Activated CD4-positive, alpha-beta T cell treated with anti-CD3 and anti-CD28 coated beads, Interleukin-2, amount 50 U/mL, for 16 hours (primary cell): Measurements from ENCODE around the gene POLR2J.

Source experiments
- DNase-seq: peaks from one replicate; pipeline ENCODE4 v3.0.0-alpha.2; 2020

Gene POLR2J

GRCh38 chr7:102433219-102434038 is 45.3 kb downstream of the POLR2J start, which contains the start of gene ORAI2:
Gene ORAI2 (plus strand): TSS chr7:102433575. CDS start chr7:102438957, 5,382 bp downstream.
- DNase-seq = peak; percentile 88

DNA sequence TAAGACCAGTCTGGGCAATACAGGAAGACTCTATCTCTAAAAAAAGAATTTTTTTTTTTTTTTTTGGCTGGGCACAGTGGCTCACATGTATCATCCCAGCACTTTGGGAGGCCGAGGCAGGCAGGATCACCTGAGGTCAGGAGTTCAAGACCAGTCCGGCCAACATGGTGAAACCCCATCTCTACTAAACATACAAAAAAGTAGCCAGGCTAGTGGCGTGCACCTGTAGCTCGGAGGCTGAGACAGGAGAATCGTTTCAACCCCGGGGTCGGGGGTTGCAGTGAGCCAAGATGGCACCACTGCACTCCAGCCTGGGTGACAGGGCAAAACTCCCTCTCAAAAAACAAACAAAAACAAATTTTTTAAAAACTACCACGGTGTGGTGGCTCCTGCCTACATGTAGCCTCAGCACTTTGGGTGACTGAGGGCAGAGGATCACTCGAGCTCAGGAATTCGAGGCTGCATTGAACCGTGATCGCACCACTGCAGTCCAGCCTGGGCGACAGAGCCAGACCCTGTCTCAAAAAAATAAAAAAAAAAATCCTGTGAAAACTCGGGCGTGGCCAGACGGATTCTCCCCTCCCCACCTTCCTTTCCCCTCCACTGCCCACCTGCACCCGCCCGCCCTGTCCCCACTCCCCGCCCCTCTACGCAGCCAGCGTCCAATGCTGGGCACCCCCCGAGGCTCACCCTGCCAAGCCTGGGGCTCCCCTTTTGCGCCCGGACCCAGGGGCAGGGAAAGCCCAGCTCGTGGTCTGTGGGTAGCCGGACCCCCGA is 46.1 kb downstream of the POLR2J start:
- no peak for DNase-seq

- peak; percentile 71 for DNase-seq
Observed at GRCh38 chr7:102431617-102432298, 47.0 kb downstream of the POLR2J start.

DNA sequence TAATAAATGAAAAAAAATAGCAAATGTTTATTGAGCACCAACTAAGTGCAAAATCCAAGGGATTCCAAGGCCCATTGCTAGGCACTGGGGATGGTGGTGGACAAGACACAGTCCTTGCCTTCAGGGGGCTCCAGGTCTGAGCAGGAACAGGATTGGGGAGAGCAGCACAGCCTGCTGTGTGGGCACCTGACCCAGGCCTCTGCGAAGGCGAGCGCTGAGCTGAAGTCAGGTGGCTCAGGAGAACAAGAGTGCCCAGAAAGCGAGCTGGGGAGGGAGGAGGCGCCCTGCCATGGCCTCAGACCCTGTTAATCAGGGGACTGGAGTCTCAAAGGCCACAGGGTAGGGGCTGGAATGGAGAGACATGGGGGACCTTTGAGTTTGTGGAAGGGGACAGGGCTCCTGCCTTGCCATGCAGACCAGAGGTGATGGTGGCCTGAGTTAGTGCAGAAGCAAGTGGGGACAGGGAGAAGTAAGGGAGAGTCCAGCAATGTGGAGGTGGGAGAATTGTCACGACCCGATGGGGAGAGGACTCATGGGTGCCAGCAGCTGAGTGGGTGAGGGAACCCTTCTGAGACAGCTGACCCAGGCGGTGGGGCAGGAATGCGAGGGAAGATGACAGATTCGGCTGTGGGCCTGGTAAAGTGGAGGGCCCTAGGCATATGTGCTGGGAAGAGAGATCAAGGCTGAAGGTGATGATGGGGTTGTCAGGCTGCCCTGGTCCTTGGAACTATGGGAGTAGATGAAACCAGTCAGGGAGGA is 49.4 kb downstream of the POLR2J start:
- DNase-seq = no peak

- no peak for DNase-seq
Observed at GRCh38 chr7:102427019-102427405, 51.7 kb downstream of the POLR2J start.

DNA sequence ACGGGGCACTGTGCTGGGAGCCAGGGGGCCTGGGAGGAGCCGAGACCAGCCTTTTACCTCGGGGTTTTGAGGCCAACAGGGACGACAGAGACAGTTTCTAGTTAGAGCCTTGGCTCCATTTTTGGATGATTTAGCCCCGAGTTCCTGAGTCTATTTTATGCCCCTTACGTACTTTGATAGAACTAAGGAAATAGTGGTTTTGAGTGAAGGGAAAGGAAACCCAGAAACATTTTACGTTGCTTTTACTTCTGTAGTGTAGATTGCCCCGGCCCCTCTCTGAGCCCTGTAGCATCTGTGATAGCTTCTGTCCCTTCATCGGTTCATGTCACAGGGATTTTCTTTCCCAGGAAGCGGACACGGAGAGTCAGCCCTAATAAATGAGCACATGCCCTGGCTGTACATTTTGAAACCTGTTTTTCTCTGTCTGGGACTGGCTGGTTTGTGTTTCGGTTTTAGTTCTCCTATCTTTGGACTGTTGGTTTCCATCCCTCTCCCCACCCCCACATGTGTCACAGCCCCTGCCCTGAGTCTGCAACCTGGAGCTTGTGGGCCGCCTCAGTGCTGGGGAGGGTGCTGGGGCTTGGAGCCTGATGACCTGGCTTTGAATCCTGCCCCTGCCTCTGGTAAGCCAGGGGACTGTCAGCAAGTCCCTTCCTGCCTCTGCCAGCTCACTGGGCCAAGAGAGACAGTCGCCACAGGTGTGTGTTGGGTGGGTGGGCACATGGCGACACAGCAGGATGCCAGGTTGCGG is 52.3 kb downstream of the POLR2J start:
- peak; percentile 91 for DNase-seq

- DNase-seq = peak; percentile 93
Observed at GRCh38 chr7:102425639-102426267, 53.0 kb downstream of the POLR2J start.

GRCh38 chr7:102424787-102425218 is 53.9 kb downstream of the POLR2J start:
- DNase-seq = no peak

- no peak for DNase-seq
Observed at GRCh38 chr7:102424129-102424551, 54.6 kb downstream of the POLR2J start.
